Myocyte (in vitro differentiated cells): ENCODE results near the gene CD300C. TPM values are rescaled to one million over a fixed set of nuclear protein-coding genes. Genes with fewer than 3 reads are reported as not detected.
"Not testable (repeated sequence)": the region's sequence is repeated elsewhere in the genome, so short reads cannot be mapped to it uniquely, and the experiment has no call there.

Experiments
- DNase-seq: peaks from one replicate; pipeline ENCODE4 v3.0.0-alpha.2; 2012; ENCODE audit warnings: low read depth
- total RNA-seq: library from RNA; depleted of rRNA; stranded (reverse); fragments of >200 nt; gene quantifications from 2 replicates; pipeline ENCODE4 v1.2.3, GENCODE V29; 2014

CD300C gene
- total RNA-seq, 1 donor from 2014 or later: not detected

DNA sequence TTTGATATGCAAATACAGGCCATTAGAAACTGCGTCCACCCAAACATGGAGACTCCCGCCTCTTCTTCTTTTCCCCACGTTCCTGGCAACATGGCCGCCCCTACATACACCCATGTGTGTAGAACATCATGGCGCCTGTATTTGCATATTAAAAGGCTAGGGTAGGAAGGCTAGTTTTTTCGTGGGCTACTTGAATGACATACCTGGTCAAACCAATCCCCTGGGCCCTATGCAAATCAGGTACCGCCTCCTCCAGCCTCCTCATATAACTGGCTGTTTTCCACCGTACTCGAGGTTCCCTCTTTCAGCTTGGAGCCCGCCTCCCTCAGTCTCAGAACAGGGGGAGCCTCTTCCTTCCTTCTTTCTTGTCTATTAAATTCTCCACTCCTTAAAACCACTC is 13.8 kb downstream of the CD300C start:
- DNase-seq: no peak

DNA sequence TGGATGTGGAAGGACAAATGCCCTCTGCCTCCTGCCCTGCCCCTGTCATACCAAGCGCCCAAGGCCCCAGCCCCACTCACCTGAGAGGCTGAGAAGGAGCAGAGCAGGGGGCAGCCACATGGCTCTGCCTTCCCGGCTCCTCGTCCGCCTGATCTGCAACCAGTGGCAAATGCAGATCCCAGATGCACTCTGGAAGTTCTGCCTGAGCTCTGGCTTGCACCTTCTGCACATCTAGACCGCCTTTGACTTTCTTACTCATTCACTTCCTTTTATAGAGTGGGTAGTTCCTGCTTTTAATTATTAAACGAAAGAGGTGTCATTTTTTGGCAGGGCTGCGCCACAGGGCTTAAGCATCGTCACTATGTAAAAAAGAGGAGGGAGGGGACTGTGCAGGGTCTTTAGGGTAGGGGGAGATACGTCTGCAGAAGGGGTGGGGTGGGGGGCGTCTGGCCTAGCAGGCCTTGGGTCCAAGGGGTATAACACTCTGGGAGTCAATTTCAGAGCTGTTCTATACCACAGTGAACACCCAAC is 14.6 kb downstream of the CD300C start, which contains the start of gene CD300LB:
Gene CD300LB (minus strand): TSS at position 245 of the 531 bp plus-strand sequence. CDS start 125 bp downstream, at position 120.
- DNase-seq: no peak

DNA sequence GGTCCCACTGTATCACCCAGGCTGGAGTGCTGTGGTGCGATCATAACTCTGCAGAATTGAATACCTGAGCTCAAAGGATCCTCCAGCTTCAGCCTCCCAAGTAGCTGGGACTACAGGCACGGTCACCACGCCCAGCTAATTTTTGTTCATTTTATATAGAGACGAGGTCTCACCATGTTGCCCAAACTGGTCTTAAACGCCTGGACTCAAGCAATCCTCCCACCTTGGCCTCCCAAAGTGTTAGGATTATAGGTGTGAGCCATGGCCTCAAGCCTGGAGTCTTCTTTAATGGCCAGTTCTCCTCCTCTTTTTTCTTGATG is 15.1 kb downstream of the CD300C start:
- no peak for DNase-seq

GRCh38 chr17:74529243-74529642 is 16.7 kb downstream of the CD300C start:
- no peak for DNase-seq

GRCh38 chr17:74528491-74529199 is 17.3 kb downstream of the CD300C start:
- DNase-seq: no peak

DNA sequence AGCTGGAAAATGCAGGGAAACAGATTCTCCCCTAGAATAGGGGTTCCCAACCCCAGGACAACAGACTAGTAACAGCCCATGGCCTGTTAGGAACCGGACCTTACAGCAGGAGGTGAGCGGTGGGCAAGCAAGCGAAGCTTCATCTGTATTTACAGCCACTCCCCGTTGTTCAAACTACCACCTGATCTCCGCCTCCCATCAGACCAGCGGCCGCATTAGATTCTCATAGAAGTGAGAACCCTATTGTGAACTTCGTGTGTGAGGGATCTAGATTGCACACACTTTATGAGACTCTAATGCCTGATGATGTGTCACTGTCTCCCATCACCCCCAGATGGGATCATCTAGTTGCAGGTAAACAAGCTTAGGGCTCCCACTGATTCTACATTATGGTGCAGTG is 18.2 kb downstream of the CD300C start:
- DNase-seq: no peak

DNA sequence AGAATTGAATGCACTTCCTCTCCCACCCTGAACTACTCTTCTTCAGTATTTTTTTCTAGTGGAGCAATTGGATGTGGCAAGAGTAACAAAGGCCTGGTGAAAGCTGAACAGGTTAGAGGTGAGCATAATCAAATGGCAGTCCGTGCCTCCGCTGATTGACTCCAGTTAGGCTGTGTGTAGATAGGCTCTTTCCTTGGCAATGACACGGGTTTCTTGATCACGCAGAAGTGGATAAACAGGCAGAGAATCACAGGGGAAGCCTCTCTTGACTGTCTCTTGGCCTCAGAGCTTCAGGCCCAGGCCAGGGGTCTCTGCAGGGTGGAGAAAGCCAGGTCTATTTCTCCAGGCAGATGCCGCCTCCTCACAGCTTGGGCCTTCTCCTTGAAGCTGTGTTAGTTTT is 18.8 kb downstream of the CD300C start:
- no peak for DNase-seq

DNA sequence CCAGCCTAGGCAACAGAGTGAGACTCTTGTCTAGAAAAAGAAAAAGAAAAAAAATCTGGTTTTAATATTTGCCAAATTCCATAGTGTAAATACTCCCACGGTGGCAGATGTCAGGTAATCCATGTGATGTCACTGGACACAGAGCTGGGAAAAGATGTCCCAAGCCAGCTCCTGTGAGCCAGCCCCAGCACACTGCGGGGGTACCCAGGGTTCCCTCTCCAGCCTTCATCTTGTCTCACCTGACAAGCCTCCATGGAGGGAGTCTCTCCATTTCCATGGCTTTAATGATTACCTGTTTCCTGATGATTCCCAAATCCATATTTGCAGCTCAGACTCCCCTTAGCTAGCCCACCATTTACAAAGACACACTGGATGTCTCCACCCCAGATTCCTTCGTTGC is 19.2 kb downstream of the CD300C start:
- no peak for DNase-seq

- no peak for DNase-seq
Measured at GRCh38 chr17:74525781-74526288, 20.1 kb downstream of the CD300C start.

- no peak for DNase-seq
Measured at GRCh38 chr17:74525465-74525725, 20.5 kb downstream of the CD300C start.

DNA sequence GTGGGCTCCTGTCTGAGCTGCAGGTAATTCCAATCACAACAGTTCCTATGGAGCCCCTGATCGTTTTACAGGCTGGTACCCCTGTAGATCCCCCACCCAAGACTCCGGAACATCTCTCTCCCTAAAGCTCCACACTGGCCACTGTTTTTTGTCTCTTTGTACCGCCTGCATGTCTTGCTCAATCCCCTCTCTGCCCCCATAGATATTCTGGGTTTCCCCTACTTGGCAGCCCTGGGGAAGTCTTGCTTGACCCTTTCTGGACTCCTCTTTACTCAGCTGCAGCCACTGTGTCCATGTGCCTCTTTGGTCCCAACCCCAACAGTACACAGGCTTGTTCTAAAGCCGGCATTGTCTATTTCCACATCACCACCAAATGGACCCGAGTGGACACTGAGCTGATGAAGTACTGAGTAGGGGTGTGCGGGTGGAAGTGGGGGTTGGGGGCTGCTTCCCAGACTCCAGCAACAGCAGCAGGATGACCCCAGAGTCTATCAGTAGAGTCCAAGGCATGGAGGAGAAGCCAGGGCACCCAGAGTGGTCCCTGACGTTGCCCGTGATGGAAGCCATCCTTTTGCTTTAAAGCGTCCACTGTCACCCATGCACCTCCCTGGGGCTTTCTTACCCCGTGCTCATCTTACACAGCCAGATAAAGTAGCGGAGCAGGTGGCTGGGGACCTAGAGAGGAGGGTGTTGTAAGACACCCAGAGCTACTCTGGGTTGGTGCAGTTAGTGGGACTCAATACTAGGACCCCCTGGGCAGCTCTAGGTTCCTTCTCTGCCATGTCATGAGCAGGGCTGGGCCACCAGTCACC is 21.1 kb downstream of the CD300C start:
- no peak for DNase-seq

DNA sequence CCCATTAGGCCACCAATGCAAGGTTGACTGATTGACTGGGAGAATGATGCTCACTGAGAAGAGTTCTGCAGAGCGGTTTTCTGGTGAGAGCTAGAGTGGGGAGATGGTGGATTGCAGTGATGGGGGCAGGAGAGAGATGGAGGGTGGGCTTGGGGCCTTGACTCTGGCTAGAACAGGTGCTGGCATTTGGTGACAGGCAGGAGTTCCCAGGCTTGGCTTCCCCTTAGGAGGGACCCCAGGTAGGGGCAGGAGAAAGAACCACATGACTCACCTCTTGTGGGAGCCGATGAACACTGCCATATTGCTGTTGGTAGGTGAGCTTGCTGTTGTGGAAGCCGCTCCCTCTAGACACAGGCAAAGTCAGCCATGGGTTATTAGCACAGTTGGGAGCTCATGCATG is 22.6 kb downstream of the CD300C start:
- DNase-seq: no peak

GRCh38 chr17:74522381-74523105 is 23.4 kb downstream of the CD300C start:
- no peak for DNase-seq

GRCh38 chr17:74521701-74522201 is 24.2 kb downstream of the CD300C start:
- no peak for DNase-seq

- no peak for DNase-seq
Measured at GRCh38 chr17:74520790-74521480, 25.0 kb downstream of the CD300C start.

DNA sequence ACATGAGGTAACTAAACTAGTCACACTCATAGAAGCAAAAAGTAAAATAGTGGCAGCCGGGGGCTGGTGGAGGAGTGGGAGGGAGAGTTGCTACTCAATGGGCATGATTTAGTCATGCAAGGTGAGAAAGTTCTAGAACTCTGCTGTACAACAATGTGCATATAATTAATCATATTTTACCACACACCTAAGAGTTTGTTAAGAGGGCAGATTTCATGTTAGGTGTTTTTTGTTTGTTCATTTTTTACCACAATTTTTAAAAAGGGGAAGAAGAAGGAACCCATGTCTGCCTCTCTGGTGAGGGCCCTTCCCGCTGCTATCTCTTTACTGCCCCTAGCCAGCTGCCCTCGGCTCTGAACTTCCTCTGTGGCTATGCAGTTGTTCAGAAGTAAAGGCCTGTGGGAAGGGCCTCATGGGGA is 25.9 kb downstream of the CD300C start:
- DNase-seq: no peak

DNA sequence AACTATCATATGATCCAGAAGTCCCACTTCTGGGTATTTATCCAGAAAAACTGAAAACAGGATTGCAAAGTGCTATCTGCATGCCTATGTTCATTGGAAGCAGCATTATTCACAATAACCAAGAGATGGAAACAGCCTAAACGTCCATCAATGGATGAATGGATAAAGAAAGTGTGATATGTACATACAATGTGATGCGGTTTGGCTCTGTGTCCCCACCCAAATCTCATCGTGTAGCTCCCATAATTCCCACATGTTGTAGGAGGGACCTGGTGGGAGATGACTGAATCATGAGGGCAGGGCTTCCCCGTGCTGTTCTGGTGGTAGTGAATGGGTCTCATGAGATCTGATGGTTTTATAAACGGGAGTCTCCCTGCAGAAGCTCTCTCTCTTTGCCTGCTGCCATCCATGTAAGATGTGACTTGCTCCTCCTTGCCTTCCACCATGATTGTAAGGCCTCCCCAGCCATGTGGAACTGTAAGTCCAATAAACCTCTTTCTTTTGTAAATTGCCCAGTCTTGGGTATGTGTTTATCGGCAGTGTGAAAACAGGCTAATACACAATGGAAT is 27.4 kb downstream of the CD300C start:
- DNase-seq: not testable (repeated sequence)

GRCh38 chr17:74516561-74517328 is 29.2 kb downstream of the CD300C start:
- no peak for DNase-seq

- DNase-seq: no peak
Measured at GRCh38 chr17:74515941-74516340, 30.0 kb downstream of the CD300C start.
